H1 (cell line): ENCODE data around the gene NCOA6. TPM values are rescaled to one million over a fixed set of nuclear protein-coding genes. Genes with fewer than 3 reads are reported as not detected.

Source experiments
- CTCF ChIA-PET: fragments of 300-600 bp; sonication (Branson Sonifier 250); formaldehyde crosslinking; loops from one replicate; lab custom pipeline; 2021; ENCODE audit not compliant: partially characterized antibody; lab: Charles Lee
- POLR2A ChIA-PET: fragments of 300-600 bp; sonication (Branson Sonifier 250); formaldehyde crosslinking; loops from one replicate; lab custom pipeline; 2021; ENCODE audit warnings: inconsistent platforms; ENCODE audit not compliant: partially characterized antibody; lab: Charles Lee
- DNase-seq, 2 experiments: peaks; one replicate each; pipeline versions ENCODE4 v3.0.0 to v3.0.0-alpha.2; 2010 to 2022; ENCODE audit warnings: low spot score in 2 of 2, low read depth in 1 of 2, mixed read lengths in 1 of 2
- FAIRE-seq: peaks from 2 replicates; lab custom pipeline; 2011; peaks lifted over from hg19 to GRCh38; lab: Jason Lieb, UNC
- H2AFZ ChIP-seq: 2 replicates; pipeline ENCODE4 v1.8.1; 2012; ENCODE audit warnings: low read length, inconsistent platforms
- H2AK5ac ChIP-seq: 2 replicates; pipeline ENCODE4 v1.6.1; 2013; ENCODE audit warnings: low read depth, low read length
- H2BK120ac ChIP-seq: replicated peaks from 2 replicates; pipeline ENCODE3; 2013; ENCODE audit warnings: low read depth, low read length, inconsistent platforms
- H2BK12ac ChIP-seq: 2 replicates; pipeline ENCODE4 v1.6.1; 2013; ENCODE audit warnings: low read depth, low read length
- H2BK15ac ChIP-seq: 2 replicates; pipeline ENCODE4 v1.6.1; 2013; ENCODE audit warnings: low read length
- H2BK20ac ChIP-seq: 2 replicates; pipeline ENCODE4 v1.6.1; 2013; ENCODE audit warnings: low read length
- H2BK5ac ChIP-seq: 2 replicates; pipeline ENCODE4 v1.6.1; 2013; ENCODE audit warnings: low read depth, low read length
- H3K14ac ChIP-seq: 2 replicates; pipeline ENCODE4 v1.6.1; 2013; ENCODE audit warnings: inconsistent platforms; ENCODE audit not compliant: insufficient read length
- H3K18ac ChIP-seq: 2 replicates; pipeline ENCODE4 v1.6.1; 2013; ENCODE audit warnings: low read length; ENCODE audit errors: extremely low read depth
- H3K23ac ChIP-seq: 2 replicates; pipeline ENCODE4 v1.6.1; 2013; ENCODE audit warnings: inconsistent platforms; ENCODE audit not compliant: insufficient read length
- H3K23me2 ChIP-seq: 2 replicates; pipeline ENCODE4 v1.6.1; 2013; ENCODE audit warnings: low read depth, low read length
- H3K27ac ChIP-seq: 2 replicates; pipeline ENCODE4 v1.6.1; 2011; ENCODE audit warnings: low read depth, low read length, inconsistent platforms
- H3K27me3 ChIP-seq, 4 experiments: replicated peaks in 1 of 4; 1 replicate in 1 of 4; 2 replicates in 3 of 4; pipeline versions ENCODE4 v1.6.1 to v1.8.1; 2011 to 2013; ENCODE audit warnings: low read length in 3 of 4, mild to moderate bottlenecking in 3 of 4, inconsistent platforms in 2 of 4, mixed read lengths in 2 of 4, moderate library complexity in 1 of 4; ENCODE audit not compliant: control insufficient read depth in 3 of 4, insufficient read depth in 3 of 4; ENCODE audit errors: extremely low read depth in 1 of 4
- H3K36me3 ChIP-seq, 4 experiments: 2 replicates each; pipeline versions ENCODE4 v1.6.1 to v1.8.1; 2011 to 2013; ENCODE audit warnings: mild to moderate bottlenecking in 4 of 4, low read length in 3 of 4, moderate library complexity in 2 of 4, control low read depth in 1 of 4, inconsistent platforms in 1 of 4; ENCODE audit not compliant: insufficient read depth in 4 of 4, control insufficient read depth in 2 of 4
- H3K4ac ChIP-seq: replicated peaks from 2 replicates; pipeline ENCODE3; 2013; ENCODE audit warnings: low read length, low read depth, mixed read lengths, inconsistent platforms; ENCODE audit not compliant: insufficient read length
- H3K4me1 ChIP-seq, 4 experiments: replicated peaks in 1 of 4; 1 replicate in 1 of 4; 2 replicates in 3 of 4; pipeline versions ENCODE4 v1.6.1 to v1.8.1; 2011 to 2013; ENCODE audit warnings: low read length in 3 of 4, inconsistent platforms in 2 of 4, mixed read lengths in 1 of 4; ENCODE audit not compliant: insufficient read depth in 4 of 4, control insufficient read depth in 3 of 4
- H3K4me2 ChIP-seq, 2 experiments: 2 replicates each; pipeline versions ENCODE4 v1.6.1 to v1.8.1; 2011 to 2013; ENCODE audit warnings: low read depth in 2 of 2, low read length in 2 of 2, control low read depth in 1 of 2, inconsistent platforms in 1 of 2, mild to moderate bottlenecking in 1 of 2; ENCODE audit not compliant: insufficient read depth in 1 of 2
- H3K4me3 ChIP-seq, 4 experiments: fragments of 200-600, 300-600 bp in 1 of 4; sonication (generic), shearing (Covaris generic), sonication (Bioruptor Twin) in 1 of 4; 2 replicates each; pipeline versions ENCODE4 v1.5.1 to v1.8.1; 2011 to 2016; ENCODE audit warnings: low read length in 4 of 4, low read depth in 3 of 4, control low read depth in 2 of 4, inconsistent platforms in 2 of 4, mild to moderate bottlenecking in 2 of 4, mixed read lengths in 1 of 4, moderate library complexity in 1 of 4; ENCODE audit not compliant: insufficient read depth in 2 of 4; ENCODE audit errors: extremely low read depth in 1 of 4
- H3K56ac ChIP-seq: replicated peaks from 2 replicates; pipeline ENCODE3; 2013; ENCODE audit warnings: low read depth, mild to moderate bottlenecking, mixed read lengths, low read length, inconsistent platforms; ENCODE audit not compliant: insufficient read length
- H3K79me1 ChIP-seq: 2 replicates; pipeline ENCODE4 v1.6.1; 2013; ENCODE audit warnings: low read depth, low read length, control low read depth
- H3K79me2 ChIP-seq, 2 experiments: 2 replicates each; pipeline versions ENCODE4 v1.6.1 to v1.8.1; 2012 to 2013; ENCODE audit warnings: low read length in 2 of 2, mild to moderate bottlenecking in 2 of 2, inconsistent platforms in 1 of 2; ENCODE audit not compliant: insufficient read depth in 2 of 2, control insufficient read depth in 1 of 2
- H3K9ac ChIP-seq, 4 experiments: replicated peaks in 1 of 4; 1 replicate in 1 of 4; 2 replicates in 3 of 4; pipeline versions ENCODE4 v1.6.1 to v1.8.1; 2011 to 2013; ENCODE audit warnings: low read depth in 3 of 4, low read length in 3 of 4, control low read depth in 2 of 4, mild to moderate bottlenecking in 2 of 4, moderate library complexity in 2 of 4, inconsistent platforms in 1 of 4; ENCODE audit errors: extremely low read depth in 1 of 4
- H3K9me3 ChIP-seq, 2 experiments: 2 replicates each; pipeline versions ENCODE4 v1.6.1 to v1.8.1; 2012 to 2013; ENCODE audit warnings: mild to moderate bottlenecking in 2 of 2, moderate library complexity in 2 of 2, control low read depth in 1 of 2, inconsistent platforms in 1 of 2, low read depth in 1 of 2, low read length in 1 of 2, mixed read lengths in 1 of 2; ENCODE audit not compliant: insufficient read depth in 2 of 2
- H4K20me1 ChIP-seq, 2 experiments: replicated peaks in 1 of 2; 2 replicates each; pipeline versions ENCODE3 to v1.8.1; 2011 to 2013; ENCODE audit warnings: inconsistent platforms in 2 of 2, low read length in 2 of 2, mild to moderate bottlenecking in 1 of 2; ENCODE audit not compliant: insufficient read depth in 2 of 2, control insufficient read depth in 1 of 2
- H4K5ac ChIP-seq: 2 replicates; pipeline ENCODE4 v1.6.1; 2013; ENCODE audit warnings: low read length, low read depth, mixed read lengths, inconsistent platforms; ENCODE audit not compliant: insufficient read length
- H4K8ac ChIP-seq: 2 replicates; pipeline ENCODE4 v1.8.0; 2013; ENCODE audit warnings: mild to moderate bottlenecking, moderate library complexity, low read length, inconsistent platforms; ENCODE audit not compliant: insufficient read depth; ENCODE audit errors: extremely low read depth
- H4K91ac ChIP-seq: replicated peaks from 2 replicates; pipeline ENCODE3; 2013; ENCODE audit warnings: low read length, mixed read lengths, inconsistent platforms; ENCODE audit not compliant: insufficient read length
- BACH1 ChIP-seq: IDR thresholded peaks from 2 replicates; pipeline ENCODE4 v1.6.1; 2012; ENCODE audit warnings: low read length, improper control_type of control experiment
- CHD1 ChIP-seq: IDR thresholded peaks from 2 replicates; pipeline ENCODE4 v1.6.1; 2012; ENCODE audit warnings: low read depth, low read length, improper control_type of control experiment
- CTBP2 ChIP-seq: IDR thresholded peaks from 2 replicates; pipeline ENCODE4 v1.7.0; 2011; ENCODE audit warnings: borderline replicate concordance, mild to moderate bottlenecking, moderate library complexity, mixed read lengths, low read length; ENCODE audit not compliant: insufficient read depth, insufficient read length
- HDAC6 ChIP-seq: IDR thresholded peaks from one replicate; pipeline ENCODE4 v1.7.1; 2012; ENCODE audit warnings: low read depth, mild to moderate bottlenecking, inconsistent platforms, low read length, moderate library complexity
- SP1 ChIP-seq: IDR thresholded peaks from 2 replicates; pipeline ENCODE4 v1.6.1; 2011; ENCODE audit warnings: low read depth, low read length
- WGBS, 2 experiments: shearing (Covaris generic) in 1 of 2; methylation state at CpG; one replicate each; pipeline versions ENCODE4 v1.1.6 to v1.1.7; 2013 to 2015; ENCODE audit warnings: low lambda C conversion rate in 2 of 2, mixed read lengths in 2 of 2, inconsistent platforms in 1 of 2, low coverage in 1 of 2, missing lambda C conversion rate in 1 of 2; ENCODE audit not compliant: insufficient replicate concordance in 2 of 2, insufficient coverage in 1 of 2, insufficient read length in 1 of 2; ENCODE audit errors: extremely low coverage in 1 of 2, missing lambda C conversion rate in 1 of 2; 5-methylcytosine and 5-hydroxymethylcytosine counted together
- polyA plus RNA-seq, 7 experiments: library from polyadenylated mRNA; depleted of rRNA in 3 of 7; stranded (reverse) in 5 of 7; unstranded in 2 of 7; fragments of >200 nt in 5 of 7; fragments of 200-250 nt in 2 of 7; gene quantifications; 1 replicate in 5 of 7; 2 replicates in 1 of 7; 4 replicates in 1 of 7; pipeline versions ENCODE4 v1.2.1 to v1.2.3, GENCODE V29; 2011 to 2013; ENCODE audit warnings: missing spikeins in 2 of 7, mixed read lengths in 2 of 7
- total RNA-seq: library from RNA; stranded (reverse); fragmentation: NEBNext Ultra II Directional; extraction: Animal tissue kit (Norgen Biotek cat#: 25700); gene quantifications from 2 replicates; pipeline ENCODE4 v1.2.1, GENCODE V29; 2021

NCOA6 gene
- total and polyA plus RNA-seq, 2 of the 8 experiments (the other 6 are each of a cell fraction or from before 2014, with no cell fraction given) = 9.0 to 9.5 TPM

GRCh38 chr20:34729416-34729815 lies 96.0 kb downstream of the NCOA6 start:
- Histone ChIP-seq H3K9ac (no peak overlapping the region), H3K4me2 (no peak overlapping the region), H3K23me2 (no peaks in the 10 kb centered on the region), H3K27me3 (no peaks in the 10 kb centered on the region), H3K79me1 (no peaks in the 10 kb centered on the region), H3K9me3 (no peaks in the 10 kb centered on the region), H4K91ac (no peak overlapping the region), H3K4me1 (no peaks in the 10 kb centered on the region), H3K23ac (no peak overlapping the region), H2BK12ac (no peak overlapping the region), H3K36me3 (peaks cover 0 to 6% (median 4%) of the 10 kb centered on the region in 4 experiments; a peak in 3 of 8 replicates), H3K56ac (no peak overlapping the region), H3K79me2 (no peaks in the 10 kb centered on the region), H4K8ac (no peak overlapping the region), H2AK5ac (no peak overlapping the region), H2BK20ac (no peak overlapping the region), H2BK120ac (no peak overlapping the region), H3K18ac (no peak overlapping the region), H2BK15ac (no peak overlapping the region), H2BK5ac (no peak overlapping the region), H4K5ac (no peak overlapping the region), H3K27ac (no peak overlapping the region), H2AFZ (no peak overlapping the region), H3K4ac (no peak overlapping the region), H3K4me3 (no peak overlapping the region), H4K20me1 (no peaks in the 10 kb centered on the region), H3K14ac (no peak overlapping the region)
- no peak for DNase-seq
- ChIA-PET CTCF (interaction anchor here (1.0 to 1.4 kb wide), 2 partner anchors 12 to 40 kb away, joined by 3 to 4 read pairs; no protein-coding TSS in a partner anchor), POLR2A (interaction anchor here (0.6 kb wide), 1 partner anchor 104 kb away, joined by 3 read pairs; no protein-coding TSS in a partner anchor)
- no peak for FAIRE-seq
- TF ChIP-seq CHD1 (no peak), HDAC6 (no peak), BACH1 (no peak), CTBP2 (no peak), SP1 (no peak)
- WGBS, 2 experiments = 85% methylated on average over 2 of the region's 2 CpGs; no CpG with 5 or more reads in 1 of the 2 experiments
